Testis (tissue), 2 donors: ENCODE results near the gene VMP1.

Source experiments
- POLR2A ChIP-seq: fragments of 450-650 bp; IDR thresholded peaks from one replicate; pipeline ENCODE4 v1.6.1; 2017; ENCODE audit warnings: antibody characterized with exemption, mild to moderate bottlenecking, moderate library complexity
- TF ChIP-seq, protein P1 (sequence below), 3 experiments: fragments of 450-650 bp in 2 of 3; fragments of 200-600 bp in 1 of 3; sonication (generic) in 1 of 3; IDR thresholded peaks; one replicate each; pipeline ENCODE4 v1.5.1; 2016 to 2019; ENCODE audit warnings: antibody characterized with exemption in 3 of 3, mild to moderate bottlenecking in 2 of 3, moderate library complexity in 1 of 3

- TF ChIP-seq, protein P1, sequence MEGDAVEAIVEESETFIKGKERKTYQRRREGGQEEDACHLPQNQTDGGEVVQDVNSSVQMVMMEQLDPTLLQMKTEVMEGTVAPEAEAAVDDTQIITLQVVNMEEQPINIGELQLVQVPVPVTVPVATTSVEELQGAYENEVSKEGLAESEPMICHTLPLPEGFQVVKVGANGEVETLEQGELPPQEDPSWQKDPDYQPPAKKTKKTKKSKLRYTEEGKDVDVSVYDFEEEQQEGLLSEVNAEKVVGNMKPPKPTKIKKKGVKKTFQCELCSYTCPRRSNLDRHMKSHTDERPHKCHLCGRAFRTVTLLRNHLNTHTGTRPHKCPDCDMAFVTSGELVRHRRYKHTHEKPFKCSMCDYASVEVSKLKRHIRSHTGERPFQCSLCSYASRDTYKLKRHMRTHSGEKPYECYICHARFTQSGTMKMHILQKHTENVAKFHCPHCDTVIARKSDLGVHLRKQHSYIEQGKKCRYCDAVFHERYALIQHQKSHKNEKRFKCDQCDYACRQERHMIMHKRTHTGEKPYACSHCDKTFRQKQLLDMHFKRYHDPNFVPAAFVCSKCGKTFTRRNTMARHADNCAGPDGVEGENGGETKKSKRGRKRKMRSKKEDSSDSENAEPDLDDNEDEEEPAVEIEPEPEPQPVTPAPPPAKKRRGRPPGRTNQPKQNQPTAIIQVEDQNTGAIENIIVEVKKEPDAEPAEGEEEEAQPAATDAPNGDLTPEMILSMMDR (IDR thresholded peaks at IDR 0.05) = peak; percentile 37 to 46 (median 40)
- TF ChIP-seq POLR2A = no peak
These were observed 152.1 kb downstream of the VMP1 start for GRCh38 chr17:59859444-59860025.
